Lower leg skin (tissue), 3 donors: ENCODE results near the gene SNAI3.

ENCODE experiments used
- POLR2A ChIP-seq, 2 donors: fragments of 450-650 bp; IDR thresholded peaks; one replicate each; pipeline ENCODE4 v1.6.1; 2016 to 2017; ENCODE audit warnings: antibody characterized with exemption in 2 of 2, mild to moderate bottlenecking in 1 of 2, moderate library complexity in 1 of 2
- TF ChIP-seq, protein P1 (sequence below), 3 donors: fragments of 450-650 bp; IDR thresholded peaks; one replicate each; pipeline ENCODE4 v1.5.1; 2016; ENCODE audit warnings: antibody characterized with exemption in 3 of 3, mild to moderate bottlenecking in 3 of 3, moderate library complexity in 2 of 3

DNA sequence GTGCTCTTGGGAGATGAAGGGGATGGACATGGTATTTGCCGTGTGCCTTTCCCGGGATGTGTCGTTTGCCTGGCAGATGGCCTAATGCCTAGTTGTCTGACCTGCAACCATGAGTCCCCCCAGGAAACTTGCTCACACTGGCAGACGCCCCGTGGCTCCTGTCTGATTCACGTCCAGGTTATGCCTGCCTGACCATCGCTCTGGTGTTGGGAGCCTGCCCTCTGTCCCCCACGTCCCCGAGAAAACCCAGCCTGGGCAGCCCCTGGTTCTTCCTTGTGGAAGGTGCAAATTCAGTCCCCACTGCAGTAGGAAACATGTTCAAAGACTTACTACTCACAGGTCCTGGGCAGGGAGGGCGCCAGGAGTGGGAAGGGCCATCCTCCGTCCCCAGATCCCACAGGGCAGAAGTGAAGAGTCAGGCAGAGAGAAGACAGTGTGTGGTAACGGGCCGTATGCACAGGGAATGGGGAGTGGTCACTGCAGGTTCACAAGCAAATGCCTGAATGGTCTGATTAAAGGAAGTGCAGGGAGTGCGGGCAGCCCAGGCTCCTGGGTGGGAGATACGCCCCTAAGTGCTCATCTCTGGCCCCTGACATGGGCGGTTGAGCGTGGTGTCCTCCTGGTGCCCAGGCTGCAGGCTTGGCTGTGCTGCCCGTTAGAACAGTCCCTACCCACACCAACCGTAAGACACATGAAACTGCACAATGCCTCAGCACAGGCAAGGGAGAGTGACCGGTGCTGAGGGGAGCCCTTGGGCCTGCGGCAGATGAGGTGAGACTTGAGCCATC lies 4.2 kb upstream of the SNAI3 start:
- TF ChIP-seq, protein P1, sequence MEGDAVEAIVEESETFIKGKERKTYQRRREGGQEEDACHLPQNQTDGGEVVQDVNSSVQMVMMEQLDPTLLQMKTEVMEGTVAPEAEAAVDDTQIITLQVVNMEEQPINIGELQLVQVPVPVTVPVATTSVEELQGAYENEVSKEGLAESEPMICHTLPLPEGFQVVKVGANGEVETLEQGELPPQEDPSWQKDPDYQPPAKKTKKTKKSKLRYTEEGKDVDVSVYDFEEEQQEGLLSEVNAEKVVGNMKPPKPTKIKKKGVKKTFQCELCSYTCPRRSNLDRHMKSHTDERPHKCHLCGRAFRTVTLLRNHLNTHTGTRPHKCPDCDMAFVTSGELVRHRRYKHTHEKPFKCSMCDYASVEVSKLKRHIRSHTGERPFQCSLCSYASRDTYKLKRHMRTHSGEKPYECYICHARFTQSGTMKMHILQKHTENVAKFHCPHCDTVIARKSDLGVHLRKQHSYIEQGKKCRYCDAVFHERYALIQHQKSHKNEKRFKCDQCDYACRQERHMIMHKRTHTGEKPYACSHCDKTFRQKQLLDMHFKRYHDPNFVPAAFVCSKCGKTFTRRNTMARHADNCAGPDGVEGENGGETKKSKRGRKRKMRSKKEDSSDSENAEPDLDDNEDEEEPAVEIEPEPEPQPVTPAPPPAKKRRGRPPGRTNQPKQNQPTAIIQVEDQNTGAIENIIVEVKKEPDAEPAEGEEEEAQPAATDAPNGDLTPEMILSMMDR (IDR thresholded peaks at IDR 0.05), result no peak
- no peak for TF ChIP-seq POLR2A (IDR thresholded peaks at IDR 0.05)
